Nephron progenitor cell (in vitro differentiated cells): ENCODE results near the gene PPP1R8.
A peak's percentile ranks its signal among the peaks of the same experiment; 100 is the strongest.

ENCODE experiments used
- DNase-seq: peaks from one replicate; pipeline ENCODE4 v3.0.0; 2021
- H3K27ac Mint-ChIP-seq: 2 replicates; pipeline ENCODE4 v1.8.0; 2021; ENCODE audit warnings: mild to moderate bottlenecking, moderate library complexity, mixed read lengths
- H3K27me3 Mint-ChIP-seq: 2 replicates; pipeline ENCODE4 v1.8.0; 2021; ENCODE audit warnings: mild to moderate bottlenecking, low read depth, mixed read lengths; ENCODE audit not compliant: poor library complexity
- H3K36me3 Mint-ChIP-seq: 2 replicates; pipeline ENCODE4 v1.8.0; 2021; ENCODE audit warnings: low read depth, mixed read lengths
- H3K4me1 Mint-ChIP-seq: 2 replicates; pipeline ENCODE4 v1.8.0; 2021; ENCODE audit warnings: mixed read lengths
- H3K4me3 Mint-ChIP-seq: 2 replicates; pipeline ENCODE4 v1.8.0; 2021; ENCODE audit warnings: mild to moderate bottlenecking, moderate library complexity, mixed read lengths
- H3K9me3 Mint-ChIP-seq: 2 replicates; pipeline ENCODE4 v1.8.0; 2021; ENCODE audit warnings: mild to moderate bottlenecking, moderate library complexity, mixed read lengths
- CTCF ChIP-seq: fragments of 200-600 bp; sonication (generic); IDR thresholded peaks from 2 replicates; pipeline ENCODE4 v1.5.0; 2021; ENCODE audit warnings: antibody characterized with exemption

PPP1R8 gene

DNA sequence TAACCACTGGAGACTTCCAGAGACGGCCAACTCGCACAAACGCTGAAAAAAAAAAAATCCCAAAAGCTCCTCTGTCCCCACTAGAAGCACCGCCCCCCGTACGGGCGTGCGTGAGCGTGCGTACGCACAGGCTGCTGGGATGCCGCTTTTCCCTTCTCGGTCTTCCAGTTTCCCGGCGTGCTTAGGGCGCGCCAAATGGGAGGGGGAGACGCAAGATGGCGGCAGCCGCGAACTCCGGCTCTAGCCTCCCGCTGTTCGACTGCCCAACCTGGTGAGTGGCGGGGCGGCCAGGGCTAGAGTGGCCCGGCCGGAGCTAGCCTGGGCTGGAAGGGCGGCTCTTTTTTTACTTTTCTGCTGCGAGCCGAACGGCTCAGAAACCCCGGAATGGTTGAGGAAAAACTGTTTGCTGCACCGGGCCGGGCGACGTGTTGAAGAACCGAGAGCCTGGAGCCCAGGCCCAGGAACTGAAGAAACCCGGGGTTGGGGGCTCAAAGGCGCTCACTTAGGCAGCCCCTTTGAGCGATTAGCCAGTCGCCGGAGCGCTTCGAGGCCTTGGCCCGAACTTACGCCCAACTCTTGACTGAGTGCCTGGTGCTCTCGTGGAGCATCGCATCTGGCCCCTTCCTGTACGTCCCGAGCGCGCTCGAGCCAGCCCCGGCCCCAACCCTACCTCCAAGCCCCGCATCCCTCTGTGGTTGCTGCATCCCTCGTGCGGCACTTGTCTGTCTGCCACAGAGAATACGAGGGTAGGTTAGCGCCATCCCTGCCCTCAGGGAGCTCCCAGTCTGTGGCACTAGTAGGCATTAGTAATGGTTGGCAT lies at the start of gene PPP1R8:
PPP1R8 (plus strand) TSS at position 162 of the 820 bp plus-strand sequence; CDS start at position 216, 54 bp downstream.
- peak; percentile 88 for DNase-seq
- Mint-ChIP-seq H3K36me3 (peaks cover 3% of the 10 kb centered on the region), H3K27me3 (no peaks in the 10 kb centered on the region), H3K9me3 (no peaks in the 10 kb centered on the region), H3K4me3 (peak within 1 kb of the TSS; percentile 95), H3K27ac (peak within 1 kb of the TSS; percentile 99), H3K4me1 (peaks cover 17% of the 10 kb centered on the region)
- TF ChIP-seq CTCF, result no peak

- H3K4me3 Mint-ChIP-seq, result no peak overlapping the region
- TF ChIP-seq CTCF, result no peak
- peak overlapping the region; percentile 68 for H3K27ac Mint-ChIP-seq
- H3K9me3 Mint-ChIP-seq, result no peaks in the 10 kb centered on the region
- no peaks in the 10 kb centered on the region for H3K4me1 Mint-ChIP-seq
- DNase-seq, result no peak
- H3K36me3 Mint-ChIP-seq, result peaks cover 9% of the 10 kb centered on the region
- no peaks in the 10 kb centered on the region for H3K27me3 Mint-ChIP-seq
These were observed 47.6 kb upstream of the PPP1R8 start for GRCh38 chr1:27782950-27783349.

GRCh38 chr1:27784700-27785099 lies 45.9 kb upstream of the PPP1R8 start:
- no peaks in the 10 kb centered on the region for H3K9me3 Mint-ChIP-seq
- H3K4me3 Mint-ChIP-seq, result no peak overlapping the region
- H3K27ac Mint-ChIP-seq, result no peak overlapping the region
- peaks cover 14% of the 10 kb centered on the region for H3K36me3 Mint-ChIP-seq
- no peaks in the 10 kb centered on the region for H3K27me3 Mint-ChIP-seq
- no peaks in the 10 kb centered on the region for H3K4me1 Mint-ChIP-seq
- DNase-seq, result no peak
- no peak for TF ChIP-seq CTCF

- no peak for TF ChIP-seq CTCF
- no peak for DNase-seq
- H3K9me3 Mint-ChIP-seq, result no peaks in the 10 kb centered on the region
- H3K4me1 Mint-ChIP-seq, result no peaks in the 10 kb centered on the region
- peaks cover 18% of the 10 kb centered on the region for H3K36me3 Mint-ChIP-seq
- no peak overlapping the region for H3K4me3 Mint-ChIP-seq
- no peaks in the 10 kb centered on the region for H3K27me3 Mint-ChIP-seq
- no peak overlapping the region for H3K27ac Mint-ChIP-seq
These were observed 44.7 kb upstream of the PPP1R8 start for GRCh38 chr1:27785781-27786455.

DNA sequence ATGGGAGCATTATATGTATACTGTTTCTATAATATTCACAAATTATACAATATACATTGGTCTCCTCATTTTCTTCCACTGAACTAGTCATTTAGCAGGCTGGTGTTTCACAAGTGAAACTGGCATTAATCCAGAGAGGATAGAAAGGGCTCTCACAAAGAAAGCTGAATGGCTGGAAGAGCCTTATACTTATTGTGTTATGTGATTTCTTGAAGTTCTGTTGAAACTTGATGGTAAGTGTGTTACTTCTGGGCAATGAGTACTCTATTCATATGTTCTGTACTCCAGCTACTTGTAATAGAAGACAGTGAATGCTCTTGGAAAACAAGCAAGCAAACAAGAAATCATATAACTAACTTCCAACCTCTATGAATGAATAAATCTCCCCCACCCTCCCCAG lies 42.7 kb upstream of the PPP1R8 start:
- Mint-ChIP-seq H3K27me3 (no peaks in the 10 kb centered on the region), H3K4me1 (no peaks in the 10 kb centered on the region), H3K36me3 (peaks cover 18% of the 10 kb centered on the region), H3K9me3 (no peaks in the 10 kb centered on the region), H3K27ac (no peak overlapping the region), H3K4me3 (no peak overlapping the region)
- no peak for TF ChIP-seq CTCF
- DNase-seq, result no peak
